WTC11 (cell line): ENCODE results near the gene OR2F2. TPM values are rescaled to one million over a fixed set of nuclear protein-coding genes. Genes with fewer than 3 reads are reported as not detected.

ENCODE experiments used
- ATAC-seq: fragments of 200-7000 bp; cut with Tn5 transposase; 2 replicates; pipeline ENCODE4 v1.10.0; 2021; ENCODE audit warnings: mild to moderate bottlenecking, moderate library complexity
- CTCF ChIA-PET: fragments of 300-600 bp; sonication (Branson Sonifier 250); formaldehyde crosslinking; loops from one replicate; lab custom pipeline; 2021; ENCODE audit warnings: antibody characterized with exemption; lab: Charles Lee
- POLR2A ChIA-PET: fragments of 350-600 bp; sonication (Branson Sonifier 250); formaldehyde crosslinking; loops from one replicate; lab custom pipeline; 2021; ENCODE audit warnings: antibody characterized with exemption; lab: Charles Lee
- DNase-seq: peaks from one replicate; pipeline ENCODE4 v3.0.0; 2021; ENCODE audit warnings: low spot score
- H3K27ac Mint-ChIP-seq: 2 replicates; pipeline ENCODE4 v1.8.0; 2021; ENCODE audit warnings: mixed read lengths
- H3K27me3 Mint-ChIP-seq: 2 replicates; pipeline ENCODE4 v1.8.0; 2021; ENCODE audit warnings: low read depth, mild to moderate bottlenecking, moderate library complexity, mixed read lengths
- H3K36me3 Mint-ChIP-seq: 2 replicates; pipeline ENCODE4 v1.8.0; 2021; ENCODE audit warnings: mixed read lengths
- H3K4me1 Mint-ChIP-seq: 2 replicates; pipeline ENCODE4 v1.8.0; 2022; ENCODE audit warnings: mixed read lengths
- H3K4me3 Mint-ChIP-seq: 2 replicates; pipeline ENCODE4 v1.8.0; 2021; ENCODE audit warnings: mild to moderate bottlenecking, moderate library complexity, mixed read lengths
- H3K9me3 Mint-ChIP-seq: 2 replicates; pipeline ENCODE4 v1.8.0; 2021; ENCODE audit warnings: mixed read lengths
- AFF4 ChIP-seq: sonication (generic); formaldehyde crosslinking; IDR thresholded peaks from 2 replicates; pipeline ENCODE4 v1.8.1; 2023; ENCODE audit warnings: mild to moderate bottlenecking, missing genetic modification reagents, borderline replicate concordance
- ATF2 ChIP-seq: sonication (generic); formaldehyde crosslinking; IDR thresholded peaks from 2 replicates; pipeline ENCODE4 v1.8.1; 2022; ENCODE audit warnings: low read depth, missing genetic modification reagents, borderline replicate concordance
- ATF6 ChIP-seq: sonication (generic); formaldehyde crosslinking; IDR thresholded peaks from 2 replicates; pipeline ENCODE4 v1.8.1; 2023; ENCODE audit warnings: mild to moderate bottlenecking, missing genetic modification reagents
- CBFB ChIP-seq: sonication (generic); formaldehyde crosslinking; IDR thresholded peaks from 2 replicates; pipeline ENCODE4 v1.8.1; 2022; ENCODE audit warnings: mild to moderate bottlenecking, low read depth, missing genetic modification reagents
- ETV6 ChIP-seq: sonication (generic); formaldehyde crosslinking; IDR thresholded peaks from 2 replicates; pipeline ENCODE4 v1.8.1; 2022; ENCODE audit warnings: mild to moderate bottlenecking, missing genetic modification reagents
- GABPB1 ChIP-seq: sonication (generic); formaldehyde crosslinking; IDR thresholded peaks from 2 replicates; pipeline ENCODE4 v1.8.1; 2023; ENCODE audit warnings: mild to moderate bottlenecking, missing genetic modification reagents
- KAT7 ChIP-seq: sonication (generic); formaldehyde crosslinking; IDR thresholded peaks from 2 replicates; pipeline ENCODE4 v1.8.1; 2023; ENCODE audit warnings: missing genetic modification reagents, mild to moderate bottlenecking, borderline replicate concordance
- NFYB ChIP-seq: sonication (generic); formaldehyde crosslinking; conservative IDR thresholded peaks from 2 replicates; pipeline ENCODE4 v1.8.0; 2022; ENCODE audit warnings: low read depth, missing genetic modification reagents
- SMAD4 ChIP-seq: sonication (generic); formaldehyde crosslinking; IDR thresholded peaks from 2 replicates; pipeline ENCODE4 v1.8.0; 2022; ENCODE audit warnings: mild to moderate bottlenecking, missing genetic modification reagents
- USF1 ChIP-seq: sonication (generic); formaldehyde crosslinking; IDR thresholded peaks from 2 replicates; pipeline ENCODE4 v1.8.0; 2022; ENCODE audit warnings: mild to moderate bottlenecking, missing genetic modification reagents
- ZNF232 ChIP-seq: sonication (generic); formaldehyde crosslinking; IDR thresholded peaks from 2 replicates; pipeline ENCODE4 v1.8.0; 2022; ENCODE audit warnings: mild to moderate bottlenecking, missing genetic modification reagents
- ZNF532 ChIP-seq: fragments of 250-450 bp; sonication (Bioruptor Pico); IDR thresholded peaks from 2 replicates; pipeline ENCODE4 v1.9.0; 2021; ENCODE audit warnings: mild to moderate bottlenecking, borderline replicate concordance
- ZSCAN18 ChIP-seq: fragments of 250-450 bp; sonication (Bioruptor Pico); IDR thresholded peaks from 2 replicates; pipeline ENCODE4 v2.1.2; 2022; ENCODE audit warnings: mild to moderate bottlenecking, moderate library complexity
- total RNA-seq: library from RNA; stranded (reverse); gene quantifications from 3 replicates; pipeline ENCODE4 v1.2.3, GENCODE V29; 2021

OR2F2 gene
- total RNA-seq, 1 experiment from 2014 or later = not detected

- H3K36me3 Mint-ChIP-seq = no peaks in the 10 kb centered on the region
- H3K27me3 Mint-ChIP-seq = no peaks in the 10 kb centered on the region
- ChIA-PET POLR2A (interaction anchor here (0.6 kb wide), 1 partner anchor 157 kb away, joined by 3 read pairs; no protein-coding TSS in a partner anchor), CTCF (no interaction called here)
- H3K27ac Mint-ChIP-seq = peak overlapping the region; percentile 36; the same call in 1 of the 2 replicates
- peaks cover 6% of the 10 kb centered on the region for H3K4me1 Mint-ChIP-seq
- no peak overlapping the region for H3K4me3 Mint-ChIP-seq
- peaks cover 13% of the 10 kb centered on the region for H3K9me3 Mint-ChIP-seq
- TF ChIP-seq ZSCAN18 (CRISPR knock-in tag) (no peak), USF1 (no peak), ZNF532 (CRISPR knock-in tag) (no peak)
- DNase-seq = no peak
- no peak for ATAC-seq
Measured at GRCh38 chr7:143965280-143965679, 30.2 kb downstream of the OR2F2 start.

GRCh38 chr7:143967398-143967797 is 32.4 kb downstream of the OR2F2 start:
- DNase-seq = no peak
- no peaks in the 10 kb centered on the region for H3K27me3 Mint-ChIP-seq
- H3K27ac Mint-ChIP-seq = no peak overlapping the region
- ATAC-seq = no peak
- ChIA-PET CTCF (no interaction called here), POLR2A (no interaction called here)
- no peaks in the 10 kb centered on the region for H3K36me3 Mint-ChIP-seq
- H3K4me3 Mint-ChIP-seq = no peak overlapping the region
- no peak for TF ChIP-seq CBFB (CRISPR knock-in tag)
- TF ChIP-seq GABPB1 (CRISPR knock-in tag) = no peak
- TF ChIP-seq KAT7 = no peak
- TF ChIP-seq ATF2 = no peak
- no peak for TF ChIP-seq ATF6 (CRISPR knock-in tag)
- TF ChIP-seq NFYB (CRISPR knock-in tag) = no peak
- no peak for TF ChIP-seq SMAD4 (CRISPR knock-in tag)
- TF ChIP-seq ZNF232 (CRISPR knock-in tag) = no peak
- TF ChIP-seq AFF4 (CRISPR knock-in tag) = no peak
- TF ChIP-seq ETV6 = no peak
- TF ChIP-seq, all 79 proteins: peak for 0
- Mint-ChIP-seq H3K9me3 (peaks cover 20% of the 10 kb centered on the region), H3K4me1 (peaks cover 6% of the 10 kb centered on the region)
